H9 (cell line): ENCODE results near the gene NGFR. TPM values are rescaled to one million over a fixed set of nuclear protein-coding genes. Genes with fewer than 3 reads are reported as not detected.

ENCODE experiments used
- DNase-seq: peaks from one replicate; pipeline ENCODE4 v3.0.0-alpha.2; 2017
- H2AFZ ChIP-seq: one replicate; pipeline ENCODE4 v1.6.1; 2013; ENCODE audit warnings: mild to moderate bottlenecking, low read length, control low read depth, moderate library complexity
- H2AK5ac ChIP-seq: 2 replicates; pipeline ENCODE4 v1.6.1; 2013; ENCODE audit warnings: low read length, control low read depth, mixed read lengths; ENCODE audit not compliant: insufficient read length
- H2BK120ac ChIP-seq: one replicate; pipeline ENCODE4 v1.6.1; 2013; ENCODE audit warnings: low read depth, mild to moderate bottlenecking, low read length, control low read depth, inconsistent platforms; ENCODE audit not compliant: poor library complexity, severe bottlenecking
- H2BK12ac ChIP-seq: 2 replicates; pipeline ENCODE4 v1.6.1; 2013; ENCODE audit warnings: low read length, control low read depth, mixed read lengths, low read depth; ENCODE audit not compliant: insufficient read length
- H2BK15ac ChIP-seq: 2 replicates; pipeline ENCODE4 v1.6.1; 2013; ENCODE audit warnings: low read depth, low read length, control low read depth
- H2BK20ac ChIP-seq: one replicate; pipeline ENCODE4 v1.6.1; 2013; ENCODE audit warnings: low read depth, mild to moderate bottlenecking, low read length, control low read depth, inconsistent platforms; ENCODE audit not compliant: poor library complexity, severe bottlenecking
- H2BK5ac ChIP-seq: 2 replicates; pipeline ENCODE4 v1.6.1; 2013; ENCODE audit warnings: low read length, control low read depth, mixed read lengths; ENCODE audit not compliant: insufficient read length
- H3K14ac ChIP-seq: 2 replicates; pipeline ENCODE4 v1.6.1; 2013; ENCODE audit warnings: low read length, control low read depth; ENCODE audit not compliant: insufficient read depth
- H3K18ac ChIP-seq: 2 replicates; pipeline ENCODE4 v1.6.1; 2013; ENCODE audit warnings: low read depth, mild to moderate bottlenecking, mixed read lengths, low read length, control low read depth; ENCODE audit not compliant: insufficient read length
- H3K23ac ChIP-seq: 2 replicates; pipeline ENCODE4 v1.6.1; 2013; ENCODE audit warnings: low read length, control low read depth, mixed read lengths, low read depth; ENCODE audit not compliant: insufficient read length
- H3K23me2 ChIP-seq: 2 replicates; pipeline ENCODE4 v1.6.1; 2013; ENCODE audit warnings: low read depth, mild to moderate bottlenecking, mixed read lengths, low read length, control low read depth; ENCODE audit not compliant: insufficient read length, poor library complexity, severe bottlenecking
- H3K27ac ChIP-seq: 2 replicates; pipeline ENCODE4 v1.5.1; 2013; ENCODE audit warnings: low read length, control low read depth, mixed read lengths, low read depth; ENCODE audit not compliant: insufficient read length
- H3K27me3 ChIP-seq: 2 replicates; pipeline ENCODE4 v1.6.1; 2013; ENCODE audit warnings: low read length, control low read depth, inconsistent platforms; ENCODE audit not compliant: insufficient read depth
- H3K4ac ChIP-seq: 2 replicates; pipeline ENCODE4 v1.6.1; 2013; ENCODE audit warnings: low read depth, mild to moderate bottlenecking, control low read depth, inconsistent platforms, low read length, moderate library complexity
- H3K4me1 ChIP-seq: 2 replicates; pipeline ENCODE4 v1.6.1; 2013; ENCODE audit warnings: low read length, control low read depth, inconsistent platforms; ENCODE audit not compliant: insufficient read depth
- H3K4me2 ChIP-seq: 2 replicates; pipeline ENCODE4 v1.6.1; 2013; ENCODE audit warnings: low read length, control low read depth, mixed read lengths; ENCODE audit not compliant: insufficient read length, insufficient read depth
- H3K56ac ChIP-seq: 2 replicates; pipeline ENCODE4 v1.6.1; 2013; ENCODE audit warnings: low read depth, mild to moderate bottlenecking, mixed read lengths, low read length, control low read depth; ENCODE audit not compliant: insufficient read length
- H3K79me1 ChIP-seq: 2 replicates; pipeline ENCODE4 v1.6.1; 2013; ENCODE audit warnings: low read depth, mild to moderate bottlenecking, moderate library complexity, low read length, control low read depth, inconsistent platforms; ENCODE audit not compliant: insufficient read depth, poor library complexity, severe bottlenecking
- H3K79me2 ChIP-seq: 2 replicates; pipeline ENCODE4 v1.6.1; 2013; ENCODE audit warnings: low read length, control low read depth, inconsistent platforms; ENCODE audit not compliant: insufficient read depth
- H3K9ac ChIP-seq: 2 replicates; pipeline ENCODE4 v1.6.1; 2013; ENCODE audit warnings: low read length, control low read depth, mixed read lengths; ENCODE audit not compliant: insufficient read length; ENCODE audit errors: extremely low read depth
- H3K9me3 ChIP-seq: one replicate; pipeline ENCODE4 v1.6.1; 2013; ENCODE audit warnings: low read depth, low read length, inconsistent platforms; ENCODE audit not compliant: control insufficient read depth
- H3T11ph ChIP-seq: one replicate; pipeline ENCODE4 v1.6.1; 2013; ENCODE audit warnings: mild to moderate bottlenecking, low read length, control low read depth, inconsistent platforms
- H4K20me1 ChIP-seq: one replicate; pipeline ENCODE4 v1.6.1; 2013; ENCODE audit not compliant: control insufficient read depth, insufficient read length, insufficient read depth
- H4K5ac ChIP-seq: 2 replicates; pipeline ENCODE4 v1.6.1; 2013; ENCODE audit warnings: low read depth, mild to moderate bottlenecking, mixed read lengths, low read length, control low read depth; ENCODE audit not compliant: insufficient read length
- H4K8ac ChIP-seq: replicated peaks from 2 replicates; pipeline ENCODE4 v1.6.1; 2013; ENCODE audit warnings: low read length, control low read depth, mixed read lengths, low read depth; ENCODE audit not compliant: insufficient read length
- H4K91ac ChIP-seq: 2 replicates; pipeline ENCODE4 v1.6.1; 2013; ENCODE audit warnings: low read depth, mild to moderate bottlenecking, moderate library complexity, mixed read lengths, low read length, control low read depth; ENCODE audit not compliant: insufficient read length
- H3K27ac Mint-ChIP-seq, 3 experiments: 2 replicates in 2 of 3; 3 replicates in 1 of 3; pipeline ENCODE4 v1.8.0; 2020 to 2021; ENCODE audit warnings: mixed read lengths in 3 of 3, mild to moderate bottlenecking in 1 of 3, moderate library complexity in 1 of 3
- H3K27me3 Mint-ChIP-seq: 2 replicates; pipeline ENCODE4 v1.8.0; 2021; ENCODE audit warnings: low read depth, mild to moderate bottlenecking, moderate library complexity, mixed read lengths
- H3K36me3 Mint-ChIP-seq, 3 experiments: 2 replicates in 2 of 3; 3 replicates in 1 of 3; pipeline ENCODE4 v1.8.0; 2020 to 2021; ENCODE audit warnings: low read depth in 3 of 3, mixed read lengths in 3 of 3; ENCODE audit not compliant: insufficient read depth in 1 of 3
- H3K4me1 Mint-ChIP-seq, 2 experiments: 2 replicates each; pipeline ENCODE4 v1.8.0; 2020; ENCODE audit warnings: mixed read lengths in 2 of 2
- H3K4me3 Mint-ChIP-seq, 2 experiments: 2 replicates in 1 of 2; 3 replicates in 1 of 2; pipeline ENCODE4 v1.8.0; 2020 to 2021; ENCODE audit warnings: mild to moderate bottlenecking in 2 of 2, mixed read lengths in 2 of 2, moderate library complexity in 1 of 2
- H3K9me3 Mint-ChIP-seq, 2 experiments: 2 replicates in 1 of 2; 3 replicates in 1 of 2; pipeline ENCODE4 v1.8.0; 2020; ENCODE audit warnings: mild to moderate bottlenecking in 2 of 2, mixed read lengths in 2 of 2, moderate library complexity in 1 of 2
- WGBS: extraction: QIAGEN DNeasy Blood & Tissue Kit; methylation state at CpG from one replicate; pipeline ENCODE4 v1.1.7; 2013; ENCODE audit warnings: missing lambda C conversion rate, low lambda C conversion rate, mixed read lengths; ENCODE audit not compliant: insufficient read length; ENCODE audit errors: extremely low coverage; 5-methylcytosine and 5-hydroxymethylcytosine counted together
- total RNA-seq: library from RNA; stranded (reverse); gene quantifications from 2 replicates; pipeline ENCODE4 v1.2.1, GENCODE V29; 2021
- TF ChIP-seq, protein P1 (sequence below): fragments of 200-600 bp; sonication (generic); conservative IDR thresholded peaks from 3 replicates; pipeline ENCODE4 v1.8.0; 2021; ENCODE audit warnings: antibody characterized with exemption, mild to moderate bottlenecking

The NGFR gene
- total RNA-seq, 1 experiment from 2014 or later, result 9.6 TPM

- H3K56ac ChIP-seq, result no peak overlapping the region
- Mint-ChIP-seq H3K27me3 (peaks cover 4% of the 10 kb centered on the region), H3K4me3 (peak overlapping the region in 1 of 2 experiments; percentile 1; a peak in 1 of 5 replicates), H3K4me1 (peaks cover 30 to 47% of the 10 kb centered on the region in 2 experiments), H3K36me3 (peaks cover 0 to 2% (median 0%) of the 10 kb centered on the region in 3 experiments; a peak in 1 of 7 replicates), H3K27ac (peak overlapping the region in 2 of 3 experiments; percentile 77 to 90; a peak in 3 of 7 replicates), H3K9me3 (no peaks in the 10 kb centered on the region)
- H2AFZ ChIP-seq, result no peak overlapping the region
- no peak overlapping the region for H3K4me2 ChIP-seq
- no peak overlapping the region for H3K14ac ChIP-seq
- H3K23ac ChIP-seq, result no peak overlapping the region
- no CpG with 5 or more reads among the region's 5 CpGs for whole genome bisulfite sequencing
- no peak overlapping the region for H4K8ac ChIP-seq
- no peak overlapping the region for H4K5ac ChIP-seq
- H2BK20ac ChIP-seq, result no peak overlapping the region
- H2BK120ac ChIP-seq, result no peak overlapping the region
- no peak overlapping the region for H3K27ac ChIP-seq
- H3K79me2 ChIP-seq, result no peaks in the 10 kb centered on the region
- H3K9ac ChIP-seq, result no peak overlapping the region
- H2BK5ac ChIP-seq, result no peak overlapping the region
- H3K18ac ChIP-seq, result no peak overlapping the region
- no peak overlapping the region for H2BK12ac ChIP-seq
- no peak overlapping the region for H4K91ac ChIP-seq
- no peak overlapping the region for H2BK15ac ChIP-seq
- H2AK5ac ChIP-seq, result no peak overlapping the region
- H3T11ph ChIP-seq, result no peak overlapping the region
- H3K79me1 ChIP-seq, result no peaks in the 10 kb centered on the region
- no peak for DNase-seq
- H3K27me3 ChIP-seq, result no peaks in the 10 kb centered on the region
- no peaks in the 10 kb centered on the region for H4K20me1 ChIP-seq
- no peaks in the 10 kb centered on the region for H3K23me2 ChIP-seq
- no peaks in the 10 kb centered on the region; the same call in 1 of the 2 replicates for H3K4me1 ChIP-seq
- no peaks in the 10 kb centered on the region for H3K9me3 ChIP-seq
- no peak overlapping the region for H3K4ac ChIP-seq
- TF ChIP-seq, protein P1, sequence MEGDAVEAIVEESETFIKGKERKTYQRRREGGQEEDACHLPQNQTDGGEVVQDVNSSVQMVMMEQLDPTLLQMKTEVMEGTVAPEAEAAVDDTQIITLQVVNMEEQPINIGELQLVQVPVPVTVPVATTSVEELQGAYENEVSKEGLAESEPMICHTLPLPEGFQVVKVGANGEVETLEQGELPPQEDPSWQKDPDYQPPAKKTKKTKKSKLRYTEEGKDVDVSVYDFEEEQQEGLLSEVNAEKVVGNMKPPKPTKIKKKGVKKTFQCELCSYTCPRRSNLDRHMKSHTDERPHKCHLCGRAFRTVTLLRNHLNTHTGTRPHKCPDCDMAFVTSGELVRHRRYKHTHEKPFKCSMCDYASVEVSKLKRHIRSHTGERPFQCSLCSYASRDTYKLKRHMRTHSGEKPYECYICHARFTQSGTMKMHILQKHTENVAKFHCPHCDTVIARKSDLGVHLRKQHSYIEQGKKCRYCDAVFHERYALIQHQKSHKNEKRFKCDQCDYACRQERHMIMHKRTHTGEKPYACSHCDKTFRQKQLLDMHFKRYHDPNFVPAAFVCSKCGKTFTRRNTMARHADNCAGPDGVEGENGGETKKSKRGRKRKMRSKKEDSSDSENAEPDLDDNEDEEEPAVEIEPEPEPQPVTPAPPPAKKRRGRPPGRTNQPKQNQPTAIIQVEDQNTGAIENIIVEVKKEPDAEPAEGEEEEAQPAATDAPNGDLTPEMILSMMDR, result 0 out of 3 replicates have a peak, but pooled peaks have one; percentile 10
Observed at GRCh38 chr17:49516180-49516579, 21.1 kb downstream of the NGFR start.
